ENCODE data around the gene SRPK1.
"Not testable (repeated sequence)": the region's sequence is repeated elsewhere in the genome, so short reads cannot be mapped to it uniquely, and the experiment has no call there.

Gene SRPK1

DNA sequence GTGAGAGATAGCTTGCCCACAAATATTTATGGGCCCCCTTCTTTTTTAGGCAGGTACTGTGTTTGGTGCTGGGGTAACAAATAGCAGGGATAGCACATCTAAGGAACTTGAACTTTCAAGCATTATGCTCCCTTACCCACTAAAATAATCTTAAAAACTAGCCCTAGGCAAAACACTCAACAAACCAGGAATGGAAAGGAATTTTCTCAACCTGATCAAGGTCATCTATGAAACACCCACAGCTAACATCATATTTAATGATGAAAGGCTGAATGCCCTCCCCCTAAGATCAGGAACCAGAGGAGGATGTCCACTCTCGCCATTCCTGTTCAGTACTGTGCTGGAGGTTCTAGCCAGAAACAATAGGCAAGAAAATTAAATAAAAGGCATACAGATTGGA, 8.7 kb upstream of the SRPK1 start:
- DNase-seq, result no peak

DNA sequence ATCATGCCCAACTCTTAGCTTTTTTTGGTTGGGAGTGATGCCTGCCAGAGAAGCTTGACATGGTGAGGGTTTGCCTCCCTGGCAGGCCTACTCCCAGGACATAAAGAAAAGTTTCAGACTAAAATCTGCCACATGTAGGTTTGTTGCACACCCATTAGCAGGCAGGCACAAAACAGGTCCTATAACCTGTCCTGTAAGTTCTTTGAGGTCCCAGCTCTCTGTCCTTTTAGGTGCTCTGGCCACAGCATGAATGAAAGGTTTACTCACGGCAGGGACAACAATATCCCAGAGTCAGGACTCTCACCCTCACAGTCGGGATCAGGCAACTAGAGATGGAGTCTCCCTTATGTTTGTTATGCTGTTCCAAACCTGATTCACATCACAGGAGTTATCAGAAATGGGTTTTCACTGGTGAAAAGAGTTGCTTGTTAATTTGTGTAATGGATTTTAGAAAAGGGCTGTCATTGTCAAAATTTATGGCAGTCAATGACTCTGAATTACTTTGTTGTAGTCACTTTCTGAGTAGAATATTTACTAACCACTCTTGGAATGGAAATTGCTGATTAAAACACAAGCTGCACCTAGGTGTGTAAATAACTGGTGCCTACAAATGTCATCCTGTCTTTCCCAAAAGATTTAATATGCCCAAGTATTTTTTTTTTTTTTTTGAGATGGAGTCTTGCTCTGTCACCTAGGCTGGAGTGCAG, 5.8 kb upstream of the SRPK1 start:
- DNase-seq, result no peak

DNA sequence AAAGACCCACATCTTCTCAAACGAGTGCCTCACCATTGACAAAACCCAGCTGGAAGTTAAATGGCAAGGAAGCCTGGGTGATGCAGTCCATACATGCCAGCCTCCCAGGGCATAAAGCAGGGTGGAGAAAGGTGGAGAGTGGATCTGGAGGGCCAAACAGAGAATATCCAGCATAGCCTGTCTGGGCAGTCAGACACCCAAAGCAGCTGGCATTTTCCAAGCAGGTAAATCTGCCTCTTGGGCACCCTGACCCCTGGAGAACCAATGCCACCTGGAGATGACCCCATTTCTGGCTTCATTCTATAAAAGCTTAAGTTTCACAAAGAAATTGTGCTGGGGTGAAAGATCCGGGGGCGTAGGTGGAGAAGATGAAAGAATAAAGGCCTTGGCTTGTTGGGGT, 5.1 kb upstream of the SRPK1 start:
- DNase-seq, result no peak

DNA sequence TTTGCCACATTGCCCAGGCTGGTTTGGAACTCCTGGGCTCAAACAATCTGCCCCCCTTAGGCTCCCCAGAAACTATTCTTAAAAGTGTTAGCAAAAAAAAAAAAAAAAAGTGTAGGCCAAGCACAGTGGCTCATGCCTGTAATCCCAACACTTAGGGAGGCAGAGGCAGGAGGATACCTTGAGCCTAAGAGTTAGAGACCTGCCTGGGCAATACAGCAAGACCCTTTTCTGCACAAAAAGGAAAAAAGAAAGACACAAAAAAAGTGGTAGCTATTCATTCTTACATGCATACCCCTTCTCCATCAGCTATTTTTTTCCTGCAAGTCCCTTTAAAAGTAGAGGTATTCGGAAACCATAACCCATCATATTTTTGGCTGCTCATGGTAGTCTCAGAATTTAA, 3.2 kb upstream of the SRPK1 start:
- no peak for DNase-seq

DNA sequence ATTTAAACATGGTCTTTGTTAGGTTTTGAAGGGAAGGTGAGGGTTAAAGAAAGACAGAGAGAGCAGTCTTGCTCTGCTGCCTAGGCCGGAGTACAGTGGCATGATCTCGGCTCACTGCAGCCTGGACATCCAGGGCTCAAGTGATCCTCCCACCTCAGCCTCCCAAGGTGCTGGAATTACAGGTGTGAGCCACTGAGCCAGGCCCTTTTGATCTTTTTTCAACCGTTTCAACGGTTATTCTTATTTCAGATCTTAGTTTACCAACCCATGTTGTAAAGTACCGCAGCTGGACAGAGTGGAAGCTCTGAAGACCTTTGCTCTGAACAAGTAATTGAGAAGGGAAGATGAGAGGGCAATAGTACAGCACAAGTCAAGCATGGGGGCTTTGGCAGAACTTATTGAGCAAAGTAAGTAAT, 1.2 kb upstream of the SRPK1 start:
- DNase-seq, result no peak

DNA sequence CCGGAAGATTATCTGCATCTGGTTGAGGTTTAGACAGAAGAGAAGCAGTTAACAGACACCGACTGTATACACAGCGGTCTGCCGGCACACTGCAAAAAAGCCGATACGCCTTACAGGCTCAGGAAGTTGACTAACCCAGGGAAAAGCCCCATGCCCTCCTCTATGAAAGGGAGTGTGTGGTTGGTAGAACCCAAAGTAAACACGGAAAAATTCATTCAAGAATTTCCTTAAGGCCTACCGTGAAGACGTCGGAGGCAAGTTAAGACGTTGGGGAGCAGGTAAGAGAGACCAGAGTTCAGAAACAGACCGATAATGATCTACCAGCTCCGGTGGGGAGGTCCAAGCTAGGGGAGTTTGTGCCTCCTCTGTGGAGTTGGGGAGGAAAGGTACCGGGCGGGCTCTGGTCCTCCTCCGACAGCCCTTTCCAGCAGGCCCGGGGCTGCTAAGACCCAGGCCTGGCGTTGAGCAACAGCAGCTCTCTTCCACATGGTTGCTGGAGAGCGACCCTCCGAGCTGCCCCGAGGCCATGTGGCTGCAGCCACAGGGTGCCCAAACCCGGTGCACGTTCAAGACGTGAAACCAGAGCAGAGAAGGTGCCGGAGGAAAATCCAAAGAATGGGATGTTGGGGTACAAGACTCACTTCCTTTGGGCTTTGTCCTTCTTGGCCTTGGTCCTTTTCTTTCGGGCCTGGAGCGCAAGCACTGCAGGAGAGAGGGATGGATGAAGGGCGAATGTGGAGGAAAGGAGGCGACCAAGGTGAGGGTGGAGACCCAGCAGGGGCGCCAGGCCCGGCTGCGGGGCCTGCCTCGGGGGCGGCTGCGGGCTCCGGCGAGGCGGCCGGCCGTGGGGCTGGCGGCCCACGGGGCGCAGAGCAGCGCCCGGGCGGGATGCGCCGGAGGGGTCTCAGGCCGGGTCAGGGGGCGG, 809 bp downstream of the SRPK1 start:
- DNase-seq, result peak; percentile 85

DNA sequence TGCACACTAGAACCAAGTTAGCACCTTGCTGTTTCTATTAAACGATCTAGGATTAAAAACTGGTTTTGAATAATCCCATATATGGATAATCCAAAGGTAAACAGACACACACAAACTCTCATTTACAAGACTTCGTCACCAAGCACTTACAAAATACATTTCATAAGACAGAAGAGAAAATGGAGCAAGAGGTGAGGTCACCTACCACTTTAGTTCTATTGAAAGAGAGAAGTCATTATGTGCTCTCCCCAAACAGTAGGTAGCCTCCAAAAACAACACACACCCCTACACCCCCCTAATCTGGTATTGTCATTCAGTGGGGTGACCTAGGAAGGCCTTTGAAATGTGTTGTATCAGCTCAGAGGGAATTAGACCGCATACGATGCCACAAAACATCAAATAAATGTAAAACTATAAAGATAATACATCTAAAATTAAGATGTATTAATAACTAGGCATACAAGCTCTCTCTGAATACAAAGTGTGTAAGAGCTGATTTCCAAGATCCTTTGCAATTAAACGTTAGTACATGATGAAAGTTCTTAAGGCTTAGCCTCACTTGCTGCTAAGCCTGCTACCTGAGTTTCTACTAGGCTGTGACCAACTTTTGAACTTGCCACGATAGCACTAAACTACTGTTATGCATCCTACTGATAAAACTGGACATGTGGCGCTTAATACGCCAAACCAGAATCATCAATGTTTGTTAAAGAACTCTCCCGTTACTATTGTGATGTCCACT, 1.6 kb downstream of the SRPK1 start:
- no peak for DNase-seq

DNA sequence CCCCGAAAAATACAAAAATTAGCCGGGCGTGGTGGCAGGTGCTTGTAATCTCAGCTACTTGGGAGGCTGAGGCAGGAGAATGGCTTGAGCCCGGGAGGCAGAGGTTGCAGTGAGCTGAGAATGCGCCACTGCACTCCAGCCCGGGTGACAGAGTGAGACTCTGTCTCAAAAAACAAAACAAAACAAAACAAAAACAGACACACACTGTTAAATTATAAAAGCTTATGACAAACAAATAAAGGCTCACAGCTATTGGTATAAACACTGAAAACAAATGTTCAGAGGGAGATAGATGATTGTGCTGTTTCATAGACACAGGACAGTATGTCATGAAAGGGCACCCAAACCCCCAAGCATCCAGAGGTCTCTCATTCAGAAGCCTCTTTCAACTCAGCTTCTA, 4.0 kb downstream of the SRPK1 start:
- DNase-seq, result not testable (repeated sequence)

DNA sequence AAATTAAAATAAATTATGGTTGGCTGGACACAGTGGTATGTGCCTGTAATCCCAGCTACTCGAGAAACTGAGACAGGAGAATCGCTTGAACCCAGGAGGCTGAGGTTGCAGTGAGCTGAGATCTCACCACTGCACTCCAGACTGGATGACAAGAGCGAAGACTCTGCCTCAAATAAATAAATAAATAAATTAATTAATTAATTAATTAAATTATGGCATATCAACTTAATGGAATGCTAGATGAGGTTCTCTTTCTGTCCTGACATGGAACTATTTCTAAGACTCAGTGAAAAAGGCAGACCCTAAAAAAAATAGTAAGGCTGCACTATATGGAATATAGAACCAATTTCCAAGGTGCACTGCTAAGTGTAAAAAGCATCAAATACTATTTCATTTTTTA, 4.8 kb downstream of the SRPK1 start:
- DNase-seq, result no peak

DNA sequence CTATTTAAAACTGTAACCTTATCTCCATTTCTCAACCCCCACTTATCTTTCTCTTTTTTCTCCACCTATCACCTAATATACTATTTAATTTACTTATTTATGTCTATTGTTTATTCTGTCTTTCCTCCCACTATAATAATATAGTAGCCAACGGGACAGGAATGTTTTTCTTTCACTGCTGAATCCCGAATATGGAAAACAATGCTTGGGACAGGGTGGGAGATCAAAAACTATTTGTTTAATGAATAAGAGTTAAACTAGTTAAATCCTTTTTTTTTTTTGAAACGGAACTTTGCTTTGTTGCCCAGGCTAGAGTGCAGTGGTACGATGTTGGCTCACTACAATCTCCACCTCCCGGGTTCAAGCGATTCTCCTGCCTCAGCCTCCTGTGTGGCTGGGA, 6.4 kb downstream of the SRPK1 start:
- DNase-seq, result no peak

DNA sequence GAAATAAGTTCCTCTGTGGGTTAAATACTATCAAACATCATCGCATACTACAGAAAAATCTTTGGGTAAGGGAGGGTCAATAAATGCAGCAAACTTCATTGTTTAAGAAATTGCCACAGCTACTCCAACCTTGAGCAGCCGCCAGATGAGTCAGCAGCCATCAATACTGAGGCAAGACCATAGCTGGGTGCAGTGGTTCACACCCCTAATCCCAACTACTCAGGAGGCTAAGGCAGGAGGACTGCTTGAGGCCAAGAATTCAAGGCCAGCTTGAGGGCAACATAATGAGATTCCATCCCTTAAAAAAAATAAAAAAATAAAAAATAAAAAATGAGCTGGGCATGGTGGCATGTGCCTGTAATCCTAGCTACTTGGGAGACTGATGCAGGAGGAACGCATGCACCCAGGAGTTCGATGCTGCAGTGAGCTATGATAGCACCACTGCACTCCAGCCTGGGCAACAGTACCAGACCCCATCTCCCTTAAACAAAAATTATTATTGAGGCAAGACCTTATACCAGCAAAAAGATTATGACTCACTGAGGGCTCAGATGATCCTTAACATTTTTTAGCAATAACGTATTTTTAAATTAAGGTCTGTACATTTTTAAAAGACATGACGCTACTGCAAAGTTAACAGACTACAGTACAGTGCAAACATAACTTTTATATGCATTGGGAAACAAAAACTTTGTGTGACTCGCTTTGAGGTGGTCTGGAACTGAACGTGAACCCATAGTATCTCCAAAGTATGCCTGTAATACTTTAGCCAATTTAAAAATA, 8.8 kb downstream of the SRPK1 start:
- DNase-seq, result no peak

DNA sequence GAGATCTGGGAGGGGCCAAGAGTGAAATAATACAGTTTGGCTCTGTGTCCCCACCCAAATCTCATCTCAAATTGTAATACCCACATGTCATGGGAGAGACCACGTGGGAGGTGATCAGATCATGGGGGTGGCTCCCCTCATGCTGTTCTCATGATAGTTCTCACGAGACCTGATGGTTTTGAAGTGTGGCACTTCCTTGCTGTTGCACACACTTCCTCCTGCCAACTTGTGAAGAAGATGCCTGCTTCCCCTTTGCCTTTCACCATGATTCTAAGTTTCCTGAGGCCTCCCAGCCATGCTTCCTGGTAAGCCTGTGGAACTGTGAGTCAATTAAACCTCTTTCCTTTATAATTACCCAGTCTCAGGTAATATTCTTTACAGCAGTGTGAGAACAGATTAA, 11.3 kb downstream of the SRPK1 start:
- DNase-seq, result not testable (repeated sequence)

DNA sequence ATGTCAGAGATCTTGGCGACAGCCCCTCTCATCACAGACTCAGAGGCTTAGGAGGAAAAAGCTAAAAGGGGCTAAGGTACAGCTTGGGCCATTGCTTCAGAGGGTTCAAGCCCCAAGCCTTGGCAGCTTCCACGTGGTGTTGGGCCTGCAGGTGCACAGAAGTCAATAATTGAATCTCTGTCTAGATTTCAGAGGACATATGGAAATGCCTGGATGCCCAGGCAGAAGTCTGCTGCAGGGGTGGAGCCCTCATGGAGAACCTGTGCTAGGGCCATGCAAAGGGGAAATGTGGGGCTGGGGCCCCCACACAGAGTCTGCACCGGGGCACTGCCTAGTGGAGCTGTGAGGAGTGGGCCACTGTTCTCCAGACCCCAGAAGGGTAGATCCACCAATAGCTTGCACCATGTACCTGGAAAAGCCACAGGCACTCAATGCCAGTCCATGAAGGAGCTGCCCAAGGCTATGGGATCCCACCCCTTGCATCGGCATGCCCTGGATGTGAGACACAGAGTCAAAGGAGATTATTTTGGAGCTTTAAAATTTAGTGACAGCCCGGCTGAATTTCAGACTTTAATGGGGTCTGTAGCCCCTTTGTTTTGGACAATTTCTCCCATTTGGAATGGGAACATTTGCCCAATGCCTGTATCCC, 12.0 kb downstream of the SRPK1 start:
- DNase-seq, result not testable (repeated sequence)

DNA sequence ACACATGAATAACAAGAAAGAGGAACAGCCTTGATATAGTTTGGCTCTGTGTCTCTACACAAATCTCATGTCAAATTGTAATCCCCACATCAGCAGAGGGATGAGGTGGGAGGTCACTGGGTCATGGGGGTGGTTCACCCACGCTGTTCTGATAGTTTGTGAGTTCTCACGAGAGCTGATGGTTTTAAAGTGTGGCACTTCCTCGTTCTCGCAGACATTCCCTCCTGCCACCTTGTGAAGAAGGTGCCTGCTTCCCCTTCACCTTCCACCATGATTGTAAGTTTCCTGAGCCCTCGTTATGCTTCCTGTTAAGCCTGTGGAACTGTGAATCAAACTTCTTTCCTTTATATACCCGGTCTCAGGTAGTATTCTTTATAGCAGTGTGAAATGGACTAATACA, 13.1 kb downstream of the SRPK1 start:
- DNase-seq, result no peak

DNA sequence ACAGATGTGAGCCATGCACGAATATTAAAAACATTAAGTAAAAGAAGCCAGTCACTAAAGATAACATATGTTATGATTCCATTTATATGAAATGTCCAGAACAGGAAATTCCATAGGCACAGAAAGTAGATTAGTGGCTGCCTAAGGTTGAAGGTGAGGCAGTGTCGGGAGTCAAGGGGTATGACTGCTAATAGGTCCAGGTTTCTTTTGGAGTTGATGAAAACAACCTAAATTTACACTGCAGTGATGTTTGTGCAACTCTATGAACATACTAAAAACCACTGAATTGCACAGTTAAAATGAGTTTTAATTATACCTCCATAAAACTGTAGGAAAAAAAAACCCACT, 14.4 kb downstream of the SRPK1 start:
- no peak for DNase-seq

DNA sequence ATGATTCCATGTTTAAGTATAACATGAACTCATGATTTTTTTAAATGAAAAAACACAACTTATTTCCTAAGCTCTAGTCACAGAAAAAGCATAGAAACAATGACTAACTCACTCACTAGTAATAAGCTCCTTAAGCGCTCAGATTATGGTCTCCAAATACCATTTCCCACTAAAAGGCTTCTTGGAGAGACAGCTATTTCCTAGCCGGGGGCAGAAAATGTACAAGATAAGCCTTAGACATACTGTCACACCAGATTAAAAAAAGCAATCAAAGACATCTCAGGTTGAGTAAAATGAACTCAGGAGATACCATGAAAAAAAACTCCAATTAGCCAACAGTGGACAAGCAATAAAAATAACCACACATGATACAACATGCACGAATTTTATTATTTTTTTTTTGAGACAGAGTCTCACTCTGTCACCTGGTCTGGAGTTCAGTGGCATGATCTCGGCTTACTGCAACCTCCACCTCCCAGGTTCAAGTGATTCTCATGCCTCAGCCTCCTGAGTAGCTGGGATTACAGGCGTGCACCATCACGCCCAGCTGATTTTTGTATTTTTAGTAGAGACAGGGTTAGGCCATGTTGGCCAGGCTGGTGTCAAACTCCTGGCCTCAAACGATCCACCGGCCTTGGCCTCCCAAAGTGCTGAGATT, 14.9 kb downstream of the SRPK1 start:
- DNase-seq, result no peak

DNA sequence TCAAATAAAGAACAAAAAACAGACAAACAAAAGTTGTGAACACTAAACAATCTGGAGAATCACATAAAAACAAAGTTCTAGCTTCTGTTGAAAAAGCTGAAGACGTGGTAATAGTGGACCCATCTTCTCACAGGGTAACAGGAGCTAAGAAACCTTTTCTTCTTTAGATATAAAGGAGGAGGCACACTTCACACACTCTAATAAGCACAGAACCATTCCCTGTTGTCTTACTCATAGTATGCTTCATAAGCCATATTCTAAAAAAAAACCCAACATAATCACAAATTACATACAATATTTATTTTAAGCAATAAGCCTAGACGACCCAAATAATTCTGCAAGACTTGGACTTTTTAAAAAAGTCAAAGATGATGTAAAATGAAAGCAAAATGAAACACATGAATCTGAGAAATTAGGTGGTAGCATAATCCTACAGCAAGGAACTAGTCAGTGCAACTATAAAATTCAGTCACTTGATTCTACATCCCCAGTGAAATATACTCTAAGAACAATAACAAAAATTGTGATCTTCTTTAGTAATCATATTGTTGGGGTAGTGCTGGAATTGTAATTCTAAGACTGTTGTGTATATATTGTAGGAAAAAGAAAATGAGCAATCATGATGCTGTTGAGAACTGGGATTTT, 15.6 kb downstream of the SRPK1 start:
- DNase-seq, result no peak

DNA sequence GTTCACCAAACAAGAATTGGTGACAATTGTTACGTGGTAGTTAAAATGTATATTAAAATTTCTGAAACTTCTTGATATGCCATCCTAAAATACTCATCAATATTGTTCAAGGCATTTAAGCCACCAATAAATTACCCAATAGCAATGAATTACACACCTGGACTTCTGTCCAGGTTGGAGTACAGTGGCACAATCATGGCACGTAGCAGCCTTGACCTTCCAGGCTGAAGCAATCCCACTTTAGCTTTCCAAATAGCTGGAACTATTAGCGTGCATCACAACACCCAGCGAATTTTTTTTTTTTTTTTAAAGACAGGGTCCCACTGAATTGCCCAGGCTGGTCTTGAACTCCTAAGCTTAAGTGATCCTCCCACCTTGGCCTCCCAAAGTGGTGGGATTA, 17.2 kb downstream of the SRPK1 start:
- no peak for DNase-seq

DNA sequence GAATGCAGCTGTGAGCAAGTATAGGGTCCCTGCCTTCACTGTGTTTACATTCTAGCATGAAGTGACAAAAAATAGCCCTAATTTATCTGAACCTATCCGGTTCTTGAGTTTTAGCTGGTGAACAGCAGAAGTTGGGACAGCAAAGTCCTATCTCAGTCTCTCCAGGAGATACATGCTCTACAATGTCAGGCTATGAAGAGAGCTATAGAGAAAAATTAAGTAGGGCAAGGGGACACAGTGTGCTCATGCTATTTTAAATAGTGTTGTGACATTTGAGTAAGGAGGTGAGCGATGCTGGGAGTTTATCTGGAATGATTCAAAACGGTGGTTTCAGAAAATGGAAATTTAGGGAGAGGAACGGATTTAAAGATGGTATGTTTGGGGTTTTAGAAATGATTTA, 20.4 kb downstream of the SRPK1 start:
- DNase-seq, result no peak

DNA sequence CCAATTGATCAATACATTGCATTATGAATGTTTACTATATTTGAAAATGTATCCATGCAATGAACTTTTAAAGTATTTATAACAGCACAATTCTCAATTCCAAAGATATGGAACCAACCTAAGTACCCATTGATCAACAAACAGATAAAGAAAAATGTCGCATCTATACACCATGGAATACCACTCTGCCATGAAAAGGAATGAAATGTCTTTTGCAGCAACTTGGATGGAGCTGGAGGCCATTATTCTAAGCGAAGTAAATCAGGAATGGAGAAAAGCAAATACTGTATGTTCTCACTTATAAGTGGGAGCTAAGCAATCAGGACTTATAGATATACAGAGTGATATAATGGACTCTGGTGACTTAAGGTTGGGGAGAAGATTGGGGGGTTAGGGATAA, 22.9 kb downstream of the SRPK1 start:
- DNase-seq, result no peak

DNA sequence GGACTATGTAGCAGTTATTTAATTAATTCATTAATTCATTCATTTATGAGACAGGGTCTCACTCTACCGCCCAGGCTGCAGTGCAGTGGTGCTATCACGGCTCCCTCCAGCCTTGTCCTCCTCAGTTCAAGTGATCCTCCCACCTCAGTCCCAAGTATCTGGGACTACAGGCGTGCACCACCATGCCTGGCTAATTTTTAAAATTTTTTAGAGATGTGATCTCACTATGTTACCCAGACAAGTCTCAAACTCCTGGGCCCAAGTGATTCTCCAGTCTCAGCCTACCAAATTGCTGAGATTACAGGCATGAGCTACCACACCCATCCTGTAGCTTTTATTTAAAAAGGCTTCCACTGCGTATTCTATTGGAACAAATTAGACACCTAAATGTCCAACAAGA, 23.4 kb downstream of the SRPK1 start:
- no peak for DNase-seq

Measured in activated effector memory CD4-positive, alpha-beta T cell treated with anti-CD3 and anti-CD28 coated beads, Interleukin-2, amount 50 U/mL, for 16 hours (primary cell).